Heart right ventricle (tissue), 16 donors: ENCODE results near the gene PRAMEF1. TPM values are rescaled to one million over a fixed set of nuclear protein-coding genes. Genes with fewer than 3 reads are reported as not detected.
"Not testable (repeated sequence)": the region's sequence is repeated elsewhere in the genome, so short reads cannot be mapped to it uniquely, and the experiment has no call there.

ENCODE experiments used
- ATAC-seq, 8 donors: fragments of 200-7000 bp; cut with Tn5 transposase; one replicate each; pipeline ENCODE4 v1.9.1; 2020; ENCODE audit warnings: mild to moderate bottlenecking in 8 of 8, moderate library complexity in 8 of 8, moderate number of reproducible peaks in 1 of 8
- DNase-seq, 2 donors: peaks; one replicate each; pipeline ENCODE4 v3.0.0-alpha.2; 2020
- H3K27ac ChIP-seq, 10 donors: fragments of 200-600 bp; sonication (generic) in 2 of 10; one replicate each; pipeline versions ENCODE4 v1.5.0 to v1.8.0; 2020 to 2022; ENCODE audit warnings: mild to moderate bottlenecking in 3 of 10
- H3K27me3 ChIP-seq, 7 donors: fragments of 200-600 bp; one replicate each; pipeline ENCODE4 v1.8.0; 2021 to 2022; ENCODE audit warnings: mild to moderate bottlenecking in 2 of 7
- H3K36me3 ChIP-seq, 9 donors: fragments of 200-600 bp; sonication (generic) in 1 of 9; one replicate each; pipeline versions ENCODE4 v1.5.0 to v1.8.0; 2020 to 2022; ENCODE audit warnings: mild to moderate bottlenecking in 2 of 9
- H3K4me1 ChIP-seq, 9 donors: fragments of 200-600 bp; sonication (generic) in 1 of 9; one replicate each; pipeline versions ENCODE4 v1.5.0 to v1.8.0; 2020 to 2022; ENCODE audit warnings: mild to moderate bottlenecking in 4 of 9
- H3K4me3 ChIP-seq, 10 donors: fragments of 200-600 bp; sonication (generic) in 2 of 10; one replicate each; pipeline versions ENCODE4 v1.5.0 to v1.8.0; 2020 to 2022; ENCODE audit warnings: mild to moderate bottlenecking in 7 of 10, moderate library complexity in 2 of 10
- H3K9me3 ChIP-seq, 11 donors: fragments of 200-600 bp in 10 of 11; sonication (generic) in 2 of 11; one replicate each; pipeline versions ENCODE4 v1.5.0 to v1.8.0; 2013 to 2022; ENCODE audit warnings: mild to moderate bottlenecking in 2 of 11, control low read depth in 1 of 11, moderate library complexity in 1 of 11
- WGBS, 2 donors: extraction: QIAGEN DNeasy Blood & Tissue Kit; methylation state at CpG; one replicate each; pipeline ENCODE4 v1.1.7; 2013; ENCODE audit warnings: inconsistent platforms in 1 of 2; 5-methylcytosine and 5-hydroxymethylcytosine counted together
- intact Hi-C, 10 donors: fragments of 100-400 bp; cut with DNase I; formaldehyde crosslinking; loops; one replicate each; pipeline versions ENCODE4 v1.11.1 to v1.14.2; 2022
- polyA plus RNA-seq, 2 donors: library from polyadenylated mRNA; stranded (reverse); fragments of 200-250 nt; gene quantifications; one replicate each; pipeline ENCODE4 v1.2.3, GENCODE V29; 2013
- total RNA-seq, 10 donors: library from RNA; stranded (reverse); fragmentation: NEBNext Ultra II Directional in 3 of 10; extraction: Animal tissue kit (Norgen Biotek cat#: 25700) in 3 of 10; gene quantifications; one replicate each; pipeline versions ENCODE4 v1.2.1 to v1.2.4, GENCODE V29; 2021 to 2023
- TF ChIP-seq, protein P1 (sequence below), 9 donors: fragments of 200-600 bp; sonication (generic) in 2 of 9; IDR thresholded peaks; one replicate each; pipeline versions ENCODE4 v1.5.0 to v1.8.0; 2021 to 2022; ENCODE audit warnings: antibody characterized with exemption in 9 of 9, mild to moderate bottlenecking in 5 of 9, moderate library complexity in 1 of 9
- donor health status: Arrhythmogenic right ventricular cardiomyopathy.
- donor health status: ischemic (EF 13 %, LVEDD 7.1; RV severe dilation, severe dysfunction).
- donor health status: healthy with polysubstance abuse.
- donor health status: DM: no; HTN: yes; CAD: no.
- donor health status: DM: no; HTN: no; CAD: no.
- donor health status: ischemic (EF 25% LVEDD 6.9; RV normal size, moderate dysfunction).
- donor health status: ischemic (EF 25% LVEDD 5.7; RV mildly dilated, moderate dysfunction).
- donor health status: healthy.
- donor health status: DM: yes; HTN: yes; CAD: no.
- donor health status: Ischemic cardiomyopathy.
- donor health status: ischemic (EF 35%, LVEDD 5.7; RV mildly dilated, moderate dysfunction).
- donor health status: nonischemic (EF 11% LVEDD 7.7; RV severe dilation, severe dysfunction).
- donor health status: DM: yes; HTN: yes; CAD: no.
- donor health status: PGD.
- donor health status: ischemic (EF 29% LVEDD 5.4; RV normal size, mild dysfunction).
- donor health status: nonischemic (EF 23%, LVEDD 6.1; RV moderate dilation, normal function).

PRAMEF1 gene
- total and polyA plus RNA-seq, 12 donors = not detected

DNA sequence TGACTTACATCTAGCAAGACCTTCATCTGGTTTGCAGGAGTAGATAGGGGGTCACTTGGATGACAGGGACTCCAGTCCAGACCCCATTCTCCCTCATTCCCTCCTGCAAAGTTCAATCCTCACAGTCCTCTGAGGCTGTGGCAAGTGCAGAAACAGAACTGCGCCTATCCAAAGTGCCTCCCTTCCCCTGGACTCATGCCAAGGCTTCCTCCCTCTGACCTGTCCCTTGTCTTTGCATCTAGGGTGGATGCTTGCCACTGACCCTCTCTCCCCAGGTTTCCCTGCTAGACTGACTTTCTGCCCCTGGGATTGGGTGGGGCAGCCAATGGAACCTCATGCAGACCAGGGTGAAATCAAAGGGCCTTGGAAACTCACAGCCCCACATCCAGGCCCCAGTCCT lies 18.7 kb downstream of the PRAMEF1 start:
- Histone ChIP-seq H3K9me3 (peaks cover 0 to 12% (median 0%) of the 10 kb centered on the region in 11 donors), H3K4me1 (no peaks in the 10 kb centered on the region), H3K27me3 (peaks cover 0 to 18% (median 3%) of the 10 kb centered on the region in 7 donors), H3K27ac (no peak overlapping the region), H3K4me3 (no peak overlapping the region), H3K36me3 (no peaks in the 10 kb centered on the region)
- ATAC-seq (no peak), DNase-seq (no peak)
- intact Hi-C loops = no loop called here
- TF ChIP-seq, protein P1, sequence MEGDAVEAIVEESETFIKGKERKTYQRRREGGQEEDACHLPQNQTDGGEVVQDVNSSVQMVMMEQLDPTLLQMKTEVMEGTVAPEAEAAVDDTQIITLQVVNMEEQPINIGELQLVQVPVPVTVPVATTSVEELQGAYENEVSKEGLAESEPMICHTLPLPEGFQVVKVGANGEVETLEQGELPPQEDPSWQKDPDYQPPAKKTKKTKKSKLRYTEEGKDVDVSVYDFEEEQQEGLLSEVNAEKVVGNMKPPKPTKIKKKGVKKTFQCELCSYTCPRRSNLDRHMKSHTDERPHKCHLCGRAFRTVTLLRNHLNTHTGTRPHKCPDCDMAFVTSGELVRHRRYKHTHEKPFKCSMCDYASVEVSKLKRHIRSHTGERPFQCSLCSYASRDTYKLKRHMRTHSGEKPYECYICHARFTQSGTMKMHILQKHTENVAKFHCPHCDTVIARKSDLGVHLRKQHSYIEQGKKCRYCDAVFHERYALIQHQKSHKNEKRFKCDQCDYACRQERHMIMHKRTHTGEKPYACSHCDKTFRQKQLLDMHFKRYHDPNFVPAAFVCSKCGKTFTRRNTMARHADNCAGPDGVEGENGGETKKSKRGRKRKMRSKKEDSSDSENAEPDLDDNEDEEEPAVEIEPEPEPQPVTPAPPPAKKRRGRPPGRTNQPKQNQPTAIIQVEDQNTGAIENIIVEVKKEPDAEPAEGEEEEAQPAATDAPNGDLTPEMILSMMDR (IDR thresholded peaks at IDR 0.05) = no peak
- WGBS, 2 donors = 71 to 73% methylated on average over 1 of the region's 1 CpG

- DNase-seq (no peak), ATAC-seq (no peak)
- no peaks in the 10 kb centered on the region for H3K36me3 ChIP-seq
- WGBS, 2 donors = 71 to 73% methylated on average over 5 of the region's 5 CpGs
- TF ChIP-seq, protein P1 (IDR thresholded peaks at IDR 0.05) = no peak
- H3K4me3 ChIP-seq = no peak overlapping the region
- H3K27me3 ChIP-seq = peaks cover 0 to 18% (median 3%) of the 10 kb centered on the region in 7 donors
- H3K27ac ChIP-seq = no peak overlapping the region
- intact Hi-C loops = no loop called here
- no peaks in the 10 kb centered on the region for H3K4me1 ChIP-seq
- H3K9me3 ChIP-seq = peaks cover 0 to 5% (median 0%) of the 10 kb centered on the region in 11 donors
These were observed 19.7 kb downstream of the PRAMEF1 start for GRCh38 chr1:12810691-12811408.

DNA sequence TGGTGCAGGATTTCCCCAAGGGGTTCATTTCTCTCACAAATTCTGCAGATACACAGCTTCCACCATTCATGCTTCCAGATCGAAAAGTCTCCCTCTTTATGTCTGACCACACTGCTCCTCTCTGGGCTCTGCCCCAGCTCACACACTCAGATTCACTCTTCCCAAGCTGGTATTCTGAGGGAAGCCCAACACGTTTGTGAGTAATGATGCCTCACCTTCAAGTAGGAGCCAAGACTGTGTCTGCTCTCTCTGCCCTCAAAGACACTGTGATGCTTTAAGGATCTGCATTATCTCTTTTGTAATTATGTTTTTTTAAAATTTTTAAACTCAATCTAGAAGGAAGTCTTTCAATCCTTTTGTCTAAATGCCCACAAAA lies 20.2 kb downstream of the PRAMEF1 start:
- no peak for ATAC-seq
- 46 to 65% methylated on average over 2 of the region's 2 CpGs for WGBS, 2 donors

DNA sequence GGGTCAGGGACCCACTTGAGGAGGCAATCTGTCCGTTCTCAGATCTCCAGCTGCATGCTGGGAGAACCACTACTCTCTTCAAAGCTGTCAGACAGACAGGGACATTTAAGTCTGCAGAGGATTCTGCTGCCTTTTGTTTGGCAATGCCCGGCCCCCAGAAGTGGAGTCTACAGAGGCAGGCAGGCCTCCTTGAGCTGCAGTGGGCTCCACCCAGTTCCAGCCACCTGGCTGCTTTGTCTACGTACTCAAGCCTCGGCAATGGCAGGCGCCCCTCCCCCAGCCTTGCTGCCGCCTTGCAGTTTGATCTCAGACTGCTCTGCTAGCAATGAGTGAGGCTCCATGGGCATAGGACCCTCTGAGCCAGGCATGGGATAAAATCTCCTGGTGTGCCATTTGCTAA lies 27.9 kb downstream of the PRAMEF1 start:
- DNase-seq, H3K4me1 ChIP-seq, H3K9me3 ChIP-seq, ATAC-seq, intact Hi-C loops, H3K4me3 ChIP-seq, H3K27ac ChIP-seq, H3K36me3 ChIP-seq: not testable (repeated sequence)
- 68 to 75% methylated on average over 6 of the region's 6 CpGs for WGBS, 2 donors
- H3K27me3 ChIP-seq = peaks cover 0 to 20% (median 4%) of the 10 kb centered on the region in 7 donors

More for the DNA sequence above, 20.2 kb downstream of the PRAMEF1 start:
- Histone ChIP-seq H3K4me1 (no peaks in the 10 kb centered on the region), H3K4me3 (no peak overlapping the region), H3K27ac (no peak overlapping the region), H3K27me3 (peaks cover 0 to 18% (median 3%) of the 10 kb centered on the region in 7 donors), H3K9me3 (peaks cover 0 to 5% (median 0%) of the 10 kb centered on the region in 11 donors), H3K36me3 (no peaks in the 10 kb centered on the region)
- DNase-seq = no peak
- intact Hi-C loops = no loop called here
- TF ChIP-seq, protein P1 (IDR thresholded peaks at IDR 0.05) = no peak

- ATAC-seq, DNase-seq, intact Hi-C loops, H3K36me3 ChIP-seq, H3K27ac ChIP-seq, H3K27me3 ChIP-seq, H3K9me3 ChIP-seq, H3K4me3 ChIP-seq, H3K4me1 ChIP-seq: not testable (repeated sequence)
- WGBS, 2 donors = 50 to 56% methylated on average over 3 of the region's 3 CpGs
These were observed 40.1 kb downstream of the PRAMEF1 start, which contains the start of gene PRAMEF11 for GRCh38 chr1:12831310-12831709. PRAMEF11 (minus strand) TSS chr1:12831410; CDS start chr1:12828789, 2,621 bp downstream.

GRCh38 chr1:12833251-12833650 lies 42.1 kb downstream of the PRAMEF1 start:
- ATAC-seq, H3K36me3 ChIP-seq, H3K4me1 ChIP-seq, intact Hi-C loops, DNase-seq, H3K27ac ChIP-seq, H3K4me3 ChIP-seq, H3K9me3 ChIP-seq, H3K27me3 ChIP-seq: not testable (repeated sequence)
- 44 to 58% methylated on average over 2 of the region's 2 CpGs for WGBS, 2 donors
